Forelimb muscle (tissue), 1 donor: ENCODE data around the gene ZFAND5. TPM values are rescaled to one million over a fixed set of nuclear protein-coding genes. Genes with fewer than 3 reads are reported as not detected.

Experiments
- DNase-seq: peaks from one replicate; pipeline ENCODE4 v3.0.0-alpha.2; 2013; ENCODE audit warnings: low read depth
- polyA plus RNA-seq: library from polyadenylated mRNA; unstranded; fragments of 120-200 nt; gene quantifications from one replicate; pipeline ENCODE4 v1.2.1, GENCODE V29; 2013; ENCODE audit not compliant: insufficient read length

The ZFAND5 gene, protein sequence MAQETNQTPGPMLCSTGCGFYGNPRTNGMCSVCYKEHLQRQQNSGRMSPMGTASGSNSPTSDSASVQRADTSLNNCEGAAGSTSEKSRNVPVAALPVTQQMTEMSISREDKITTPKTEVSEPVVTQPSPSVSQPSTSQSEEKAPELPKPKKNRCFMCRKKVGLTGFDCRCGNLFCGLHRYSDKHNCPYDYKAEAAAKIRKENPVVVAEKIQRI
- 140 TPM for polyA plus RNA-seq

DNA sequence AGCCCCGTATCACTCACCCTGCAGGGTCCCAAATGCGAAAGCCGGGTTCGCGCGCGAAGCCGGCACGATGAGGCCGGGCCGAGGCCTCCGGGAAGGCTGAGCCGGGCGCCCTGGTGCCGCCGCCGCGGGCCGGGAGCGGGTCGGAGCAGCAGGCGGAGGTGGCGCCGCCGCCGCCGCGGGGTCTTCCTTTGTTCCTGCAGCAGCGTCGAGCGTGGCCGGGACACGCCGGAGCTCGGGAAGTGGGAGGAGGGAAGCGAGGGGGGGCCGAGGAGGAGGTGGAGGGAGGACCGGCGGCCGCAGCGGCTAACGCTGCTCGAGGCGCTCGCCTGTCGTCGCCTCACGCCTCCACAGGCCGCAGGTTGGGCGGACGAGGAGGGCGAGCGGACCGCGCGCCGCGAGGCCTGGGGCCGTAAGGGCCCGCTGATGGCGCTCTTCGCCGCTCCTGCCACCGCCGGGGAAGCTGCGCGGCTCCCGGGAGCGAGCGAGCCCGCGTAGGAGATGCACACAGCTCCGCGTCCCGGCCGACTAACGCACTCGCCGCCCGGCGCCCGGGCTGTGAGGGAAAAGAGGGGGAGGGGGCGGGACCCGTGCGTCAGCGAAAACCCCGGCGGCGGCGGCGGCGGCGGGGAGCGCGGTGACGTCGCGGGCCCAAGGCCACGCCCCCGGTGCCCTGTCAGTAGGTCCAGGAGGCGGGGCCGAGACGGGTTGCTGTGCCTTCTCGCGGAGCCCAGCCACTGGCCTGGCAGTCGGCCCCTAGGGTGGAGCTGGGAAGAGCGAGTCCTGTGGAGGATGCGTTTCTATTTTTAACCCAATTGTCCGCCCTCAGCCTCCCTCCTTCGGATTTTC is at the start of gene ZFAND5:
TSS of gene ZFAND5 (minus strand) at position 530 of the 846 bp plus-strand sequence. CDS start 4,430 bp downstream, outside the sequence.
- peak; percentile 86 for DNase-seq

DNA sequence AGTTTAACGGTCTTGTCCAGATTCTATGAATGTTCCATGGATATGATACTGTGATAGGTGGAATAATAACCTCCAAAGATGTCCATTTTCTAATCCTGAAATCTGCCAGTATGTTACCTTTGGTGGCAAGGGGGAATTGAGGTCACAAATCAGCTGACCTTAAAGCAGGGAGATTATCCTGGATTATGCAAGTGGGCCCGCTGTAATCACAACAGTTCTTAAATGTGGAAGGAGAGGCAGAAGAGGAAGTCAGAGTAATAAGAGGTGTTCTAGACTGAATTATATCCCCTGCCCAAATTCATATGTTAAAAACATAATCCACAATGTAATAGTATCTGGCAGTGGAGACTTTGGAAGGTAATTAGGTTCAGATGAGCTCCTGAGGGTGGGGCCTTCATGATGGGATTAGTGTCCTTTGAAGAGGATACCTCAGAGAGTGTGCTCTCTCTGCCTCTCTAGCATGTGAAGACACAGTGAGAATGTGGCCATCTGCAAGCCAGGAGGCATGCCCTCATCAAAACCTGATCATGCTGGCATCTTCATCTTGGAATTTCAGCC is 47.6 kb upstream of the ZFAND5 start:
- DNase-seq: no peak

DNA sequence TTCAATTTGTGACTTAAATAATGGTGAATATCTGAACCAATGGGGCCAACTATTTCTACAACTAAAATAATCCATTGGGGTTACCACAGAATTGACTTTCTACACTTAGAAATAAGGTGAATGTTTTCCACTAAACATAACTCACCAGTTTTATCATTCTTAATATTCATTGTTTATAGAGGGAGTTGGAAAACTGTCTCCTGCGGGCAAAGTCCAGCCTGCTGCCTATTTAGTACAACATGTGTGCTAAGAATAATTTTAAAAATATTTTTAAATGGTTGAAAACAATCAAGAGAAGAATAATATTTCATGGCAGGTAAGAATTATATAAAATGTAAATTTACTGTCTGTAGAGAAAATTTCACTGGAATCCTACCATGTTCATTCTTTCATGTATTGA is 45.2 kb upstream of the ZFAND5 start:
- no peak for DNase-seq

DNA sequence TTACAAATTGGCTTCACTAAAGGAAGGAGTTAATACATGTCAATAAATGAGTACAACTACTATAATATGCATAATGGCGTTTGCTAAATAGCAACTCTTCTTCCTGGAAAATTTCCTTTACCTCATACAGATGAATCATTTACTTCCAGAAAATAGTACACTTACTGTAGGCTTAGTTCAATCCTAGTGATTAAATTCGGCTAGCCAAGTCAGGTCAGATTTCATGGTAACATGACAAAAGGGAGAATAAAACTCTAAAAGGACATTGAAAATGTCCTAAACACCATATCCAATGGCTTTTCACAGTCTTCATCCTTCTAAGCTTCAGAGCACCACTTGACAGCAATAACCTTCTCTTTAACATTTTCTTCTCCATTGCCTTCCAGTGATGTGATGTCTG is 42.1 kb upstream of the ZFAND5 start:
- no peak for DNase-seq

DNA sequence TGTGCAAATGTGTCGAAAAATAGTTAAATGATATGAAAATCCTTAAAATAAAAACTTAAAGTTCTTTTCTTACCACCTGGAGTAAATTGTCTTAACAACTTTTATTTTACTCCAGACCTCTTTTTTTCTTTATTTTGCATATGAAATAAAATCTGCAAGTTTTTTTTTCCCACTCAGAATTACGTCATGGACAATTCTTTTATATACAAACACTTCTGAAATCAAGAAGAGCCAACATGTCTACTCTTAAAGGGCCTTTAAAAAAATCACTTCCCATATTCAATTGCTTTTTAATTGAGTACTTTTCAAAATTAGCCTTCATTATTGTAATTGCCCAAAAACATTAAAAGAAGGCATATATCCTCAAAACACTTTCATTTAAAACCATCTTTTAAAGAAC is 37.7 kb upstream of the ZFAND5 start:
- no peak for DNase-seq

DNA sequence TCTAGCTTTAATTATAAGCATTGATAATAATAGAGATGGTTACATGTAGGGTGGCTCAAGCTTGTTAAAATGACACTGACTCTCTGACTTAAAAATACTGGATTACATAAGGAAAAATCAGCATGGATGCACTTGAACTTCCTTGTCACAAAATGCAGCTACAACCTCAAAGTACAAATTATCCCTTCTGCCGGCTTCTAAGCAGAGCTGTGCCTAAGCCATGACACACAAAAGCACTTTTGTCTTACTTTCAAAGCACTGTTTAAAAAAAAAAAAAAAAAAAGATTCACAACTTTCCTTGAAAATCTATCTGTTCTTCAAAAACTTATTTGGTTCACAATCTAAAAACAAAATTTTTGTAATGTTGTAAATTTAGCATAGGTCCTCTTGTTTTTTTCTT is 36.4 kb upstream of the ZFAND5 start:
- DNase-seq: no peak

DNA sequence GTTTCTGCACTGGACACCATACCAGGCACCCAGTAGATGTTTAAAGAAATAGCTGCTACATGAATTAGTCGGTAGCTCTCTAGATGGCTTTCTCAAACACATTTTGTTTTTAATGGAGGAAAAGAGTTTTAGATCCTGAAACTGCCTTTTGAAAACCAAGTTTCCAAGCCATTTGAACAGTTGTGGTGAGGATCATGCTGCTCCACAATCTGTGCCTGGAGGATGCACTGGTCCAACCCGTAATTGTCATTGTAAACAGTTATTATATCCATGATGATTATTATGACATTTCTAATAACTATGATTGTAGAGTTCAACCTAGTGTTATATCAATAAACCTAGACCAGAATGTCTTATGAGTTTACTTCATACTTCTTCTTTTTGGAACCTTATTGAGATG is 35.9 kb upstream of the ZFAND5 start:
- DNase-seq: no peak

DNA sequence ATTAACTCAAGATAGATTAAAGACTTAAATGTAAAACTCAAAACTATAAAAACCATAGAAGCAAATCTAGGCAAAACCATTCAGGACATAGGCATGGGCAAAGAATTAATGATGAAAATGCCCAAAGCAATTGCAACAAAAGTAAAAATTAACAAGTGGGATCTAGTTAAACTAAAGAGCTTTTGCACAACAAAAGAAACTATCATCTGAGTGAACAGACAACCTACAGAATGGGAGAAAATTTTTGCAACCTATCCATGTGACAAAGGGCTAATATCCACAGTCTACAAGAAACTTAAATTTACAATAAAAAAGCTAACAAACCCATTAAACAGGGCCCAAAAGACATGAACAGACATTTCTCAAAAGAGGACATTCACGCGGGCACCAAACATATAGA is 34.4 kb upstream of the ZFAND5 start:
- DNase-seq: no peak

DNA sequence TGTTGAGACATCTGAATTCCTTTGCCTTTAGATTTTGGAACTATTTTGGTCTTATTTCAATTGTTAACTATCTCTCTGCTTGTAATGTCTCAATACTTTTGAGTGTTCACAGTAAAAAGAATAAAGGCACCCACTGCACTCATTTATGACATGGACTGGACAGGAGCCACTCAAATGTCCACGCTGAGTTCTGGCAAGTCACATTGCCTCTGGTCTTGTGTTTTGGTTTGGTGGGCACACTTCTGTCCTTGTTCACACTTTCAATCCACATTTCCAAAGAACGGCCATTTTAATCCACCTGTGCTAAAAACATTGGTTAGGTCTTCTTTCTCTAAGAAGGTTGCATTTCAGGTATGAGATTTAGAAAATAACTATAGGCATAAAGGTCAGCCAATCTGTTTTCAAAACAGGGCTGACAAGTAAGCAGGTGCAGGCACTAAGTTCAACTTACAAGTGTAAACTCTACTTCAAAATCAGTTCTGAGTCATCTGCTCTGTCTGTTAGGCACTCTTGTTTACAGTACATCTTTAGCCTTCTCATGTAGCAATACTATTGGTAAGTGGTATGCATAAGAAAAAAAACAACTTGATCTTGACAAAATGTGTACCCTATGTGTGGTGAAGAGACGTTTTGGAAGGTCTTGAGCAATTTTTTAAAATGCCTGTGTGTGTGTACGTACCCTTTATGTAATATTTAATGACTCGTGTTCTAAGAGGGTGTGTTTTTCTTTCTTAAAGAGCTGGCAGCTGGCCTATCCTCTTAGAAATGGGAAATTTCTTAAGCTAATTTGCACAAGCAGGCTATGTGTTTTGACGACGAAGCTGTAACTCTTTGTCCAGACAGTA is 31.5 kb upstream of the ZFAND5 start:
- no peak for DNase-seq

DNA sequence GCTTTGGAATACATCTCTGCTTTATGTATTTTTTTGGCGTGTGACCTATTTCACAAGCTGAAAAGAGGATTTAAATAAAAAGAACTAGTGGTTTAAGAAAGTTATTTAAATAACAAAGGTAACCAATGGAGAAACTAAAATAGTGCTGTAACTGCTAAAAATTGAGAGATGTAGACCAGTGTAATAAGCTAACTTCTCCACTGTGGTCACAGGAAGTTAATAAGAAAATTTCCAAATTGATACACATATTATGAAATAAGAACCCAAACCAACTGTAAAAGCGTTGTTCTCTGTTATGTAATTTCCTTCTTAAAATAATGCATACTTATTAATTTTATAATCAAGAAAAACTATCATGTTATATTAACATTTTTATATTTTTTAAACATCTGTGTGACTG is 29.1 kb upstream of the ZFAND5 start:
- DNase-seq: no peak

DNA sequence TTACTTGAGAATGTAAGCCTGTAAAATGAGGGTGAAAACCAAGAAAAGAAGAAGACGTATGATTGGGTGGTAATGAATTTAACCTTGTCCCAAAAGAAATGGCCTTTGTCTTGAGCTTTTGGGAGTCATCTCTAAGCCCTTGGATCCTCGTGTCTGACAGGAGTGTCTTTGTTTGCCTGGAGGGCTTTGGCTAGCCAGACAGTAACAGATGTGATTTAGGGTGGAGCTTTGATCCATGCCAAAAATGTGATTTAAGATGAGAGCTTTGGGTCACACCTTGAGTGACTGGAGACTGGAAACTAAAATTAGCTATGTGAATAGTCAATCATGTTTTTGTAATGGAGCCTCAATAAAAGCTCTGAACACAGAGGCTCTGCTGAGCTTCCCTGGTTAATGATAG is 25.9 kb upstream of the ZFAND5 start:
- DNase-seq: no peak

DNA sequence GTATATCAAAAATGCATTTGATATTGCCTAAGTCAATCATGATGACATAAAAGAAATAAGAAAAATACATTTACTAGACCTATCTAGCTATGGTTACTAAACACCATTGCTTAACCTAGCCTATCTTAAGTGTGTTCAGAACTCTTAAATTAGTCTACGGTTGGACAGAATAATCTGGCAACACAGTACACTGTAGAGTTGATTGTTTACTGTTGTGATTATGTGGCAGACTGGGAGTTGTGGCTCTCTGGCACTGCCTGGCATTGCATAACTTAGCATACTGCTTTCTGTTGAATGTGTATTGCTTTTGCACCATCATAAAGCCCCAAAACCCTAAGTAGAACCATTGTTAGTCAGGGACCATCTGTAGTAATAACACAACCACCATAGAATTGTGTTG is 21.2 kb upstream of the ZFAND5 start:
- no peak for DNase-seq

DNA sequence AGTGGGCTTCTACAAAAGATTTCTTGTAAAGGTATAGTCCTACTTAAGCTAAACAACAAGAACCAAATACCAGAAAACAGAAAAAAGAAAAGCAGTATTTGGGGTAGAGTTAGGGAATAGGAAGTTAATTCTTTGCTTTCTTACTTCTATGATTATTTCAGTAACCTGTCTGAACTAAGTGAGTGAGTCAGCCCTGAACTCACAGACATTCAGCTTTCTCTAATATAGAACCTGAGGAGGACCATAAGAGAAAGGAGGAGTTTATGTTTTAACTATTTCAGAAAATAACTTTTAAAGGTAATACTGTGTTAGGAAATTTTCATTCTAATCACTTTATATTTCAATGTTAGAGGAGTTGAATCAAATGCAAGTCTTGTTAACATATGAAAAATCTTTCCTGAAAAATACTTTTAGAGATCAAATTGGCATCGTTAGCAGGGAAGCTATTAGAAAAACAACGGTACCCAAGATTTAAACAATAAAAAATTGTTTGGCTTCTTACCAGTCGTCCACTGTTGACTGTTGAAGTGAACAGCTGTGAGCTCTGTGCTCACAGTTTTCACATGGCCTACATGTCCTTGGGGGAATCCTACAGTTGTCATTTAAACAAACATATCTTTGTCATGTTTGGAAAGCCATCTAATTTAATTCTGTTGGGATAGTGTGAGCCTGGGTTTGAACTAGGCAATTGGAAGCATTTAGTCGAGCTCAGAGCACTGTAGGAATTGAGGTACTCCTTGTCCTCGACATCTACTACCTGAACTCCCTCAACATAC is 19.9 kb upstream of the ZFAND5 start:
- peak; percentile 11 for DNase-seq

DNA sequence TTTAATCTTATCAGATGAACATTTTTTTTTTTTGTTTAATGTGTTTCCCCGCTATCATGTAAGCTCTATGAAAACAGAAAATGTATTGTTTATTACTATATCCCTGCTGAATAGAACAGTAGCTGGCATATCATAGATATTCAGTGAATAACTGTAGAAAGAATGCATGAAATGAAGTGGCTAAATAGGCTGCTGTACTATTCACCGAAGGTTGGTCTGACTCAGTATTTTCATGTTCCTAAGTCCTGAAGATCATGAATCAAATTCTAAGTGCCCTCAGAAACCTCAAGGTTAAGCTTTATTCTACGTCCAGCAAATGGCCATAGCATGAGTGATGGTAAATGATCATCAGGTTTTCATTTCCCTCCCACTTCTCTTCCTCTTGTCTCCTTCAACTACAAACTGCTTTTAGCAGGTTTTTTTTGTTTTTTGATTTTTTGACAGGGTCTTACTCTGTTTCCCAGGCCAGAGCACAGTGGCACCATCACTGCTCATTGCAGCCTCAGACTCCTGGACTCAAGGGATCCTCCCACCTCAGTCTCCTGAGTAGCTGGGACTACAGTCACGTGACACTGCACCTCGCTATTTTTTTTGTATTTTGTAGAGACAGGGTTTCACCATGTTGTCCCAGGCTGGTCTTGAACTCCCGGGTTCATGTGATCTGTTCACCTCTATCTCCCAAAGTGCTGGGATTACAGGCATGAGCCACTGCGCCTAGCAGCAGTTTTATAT is 19.1 kb upstream of the ZFAND5 start:
- no peak for DNase-seq

DNA sequence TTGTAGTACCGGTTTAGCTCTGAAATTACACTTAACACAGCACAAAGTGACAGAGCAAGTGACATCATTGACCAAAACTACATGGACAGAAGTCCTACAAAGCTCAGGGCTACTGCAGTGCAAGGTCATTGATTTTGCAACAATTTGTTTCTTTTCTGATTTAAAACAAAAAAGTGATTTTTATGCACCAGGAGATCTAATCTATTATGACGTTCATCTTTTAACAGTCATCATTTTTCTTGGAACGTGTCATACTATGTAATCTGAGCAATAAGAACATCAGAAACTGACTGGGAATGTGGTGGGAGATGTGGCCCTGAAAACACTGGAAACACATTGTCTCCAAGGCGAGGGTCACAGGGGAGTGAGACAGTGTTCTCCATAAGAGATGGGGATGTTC is 17.4 kb upstream of the ZFAND5 start:
- DNase-seq: no peak

DNA sequence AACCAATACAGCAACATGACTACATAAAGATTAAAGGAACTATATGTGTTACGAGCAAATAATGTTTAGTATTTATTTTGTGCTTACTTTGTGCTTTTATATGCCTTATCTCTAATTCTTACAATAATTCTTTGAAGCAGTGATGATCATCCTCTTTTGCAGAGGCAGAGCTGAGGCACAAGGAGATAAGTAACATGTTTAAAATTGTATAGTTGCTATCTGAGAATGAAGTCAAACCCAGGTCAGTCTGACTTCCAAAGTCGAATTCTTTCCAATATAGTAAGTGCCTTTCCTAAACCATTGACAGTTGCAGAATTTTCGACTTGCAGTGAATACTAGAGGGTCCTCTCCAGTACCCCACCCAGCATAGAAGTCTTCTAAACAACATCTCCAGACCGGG is 12.0 kb upstream of the ZFAND5 start:
- no peak for DNase-seq

DNA sequence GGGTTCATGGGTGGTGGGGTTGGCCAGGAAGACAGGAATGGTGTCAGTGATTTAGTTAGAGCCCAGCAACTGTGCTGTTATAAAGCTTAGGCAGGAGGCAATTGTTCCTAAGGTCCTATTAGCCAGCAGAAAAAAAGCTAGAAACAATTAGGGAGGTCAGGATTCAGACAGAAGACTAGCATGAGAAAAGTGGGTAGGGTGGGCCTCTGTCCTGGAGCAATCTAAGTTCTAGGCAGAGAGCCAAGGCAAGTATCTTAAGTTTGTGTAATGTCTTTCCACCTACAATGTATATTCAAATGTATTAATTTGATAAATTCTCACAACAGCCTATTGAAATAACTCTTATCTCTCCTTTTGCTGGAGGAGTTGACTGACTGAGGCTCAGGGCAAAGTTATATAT is 6.1 kb upstream of the ZFAND5 start:
- DNase-seq: no peak

DNA sequence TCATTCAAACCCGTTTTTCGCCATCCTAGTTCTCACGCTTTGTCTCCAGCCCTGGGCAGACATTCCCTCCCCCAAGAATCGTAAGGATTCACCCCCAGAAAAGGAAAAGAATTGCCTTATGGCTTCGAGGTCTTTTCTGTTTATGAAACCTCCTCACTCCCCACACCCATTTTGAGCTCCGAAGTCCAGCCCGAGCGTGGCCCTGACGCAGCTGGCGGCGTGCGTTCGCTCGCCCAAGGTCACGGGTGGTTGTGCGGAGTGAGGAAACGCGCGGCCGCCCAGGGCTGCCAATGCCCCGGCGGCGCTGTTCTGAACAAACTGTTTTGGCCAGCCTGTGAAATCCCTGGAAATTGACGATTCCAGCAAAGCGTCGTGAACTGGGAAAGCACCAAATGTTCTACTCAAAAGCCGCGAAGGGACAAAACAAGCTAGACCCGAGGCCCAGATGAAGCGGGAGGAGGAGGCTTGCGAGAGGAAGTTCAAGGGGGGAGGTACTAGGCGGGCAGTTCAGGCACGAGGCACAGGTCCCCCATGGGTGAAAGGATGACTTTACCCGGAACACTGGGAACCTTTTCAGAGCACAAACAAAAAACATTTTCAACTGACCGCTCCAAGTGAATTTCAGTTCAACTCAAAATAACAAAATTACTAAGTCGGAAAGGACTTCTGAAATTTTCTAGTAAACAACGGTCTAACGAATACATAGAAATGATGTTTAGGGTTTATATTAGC is 683 bp upstream of the ZFAND5 start:
- DNase-seq: peak; percentile 59

DNA sequence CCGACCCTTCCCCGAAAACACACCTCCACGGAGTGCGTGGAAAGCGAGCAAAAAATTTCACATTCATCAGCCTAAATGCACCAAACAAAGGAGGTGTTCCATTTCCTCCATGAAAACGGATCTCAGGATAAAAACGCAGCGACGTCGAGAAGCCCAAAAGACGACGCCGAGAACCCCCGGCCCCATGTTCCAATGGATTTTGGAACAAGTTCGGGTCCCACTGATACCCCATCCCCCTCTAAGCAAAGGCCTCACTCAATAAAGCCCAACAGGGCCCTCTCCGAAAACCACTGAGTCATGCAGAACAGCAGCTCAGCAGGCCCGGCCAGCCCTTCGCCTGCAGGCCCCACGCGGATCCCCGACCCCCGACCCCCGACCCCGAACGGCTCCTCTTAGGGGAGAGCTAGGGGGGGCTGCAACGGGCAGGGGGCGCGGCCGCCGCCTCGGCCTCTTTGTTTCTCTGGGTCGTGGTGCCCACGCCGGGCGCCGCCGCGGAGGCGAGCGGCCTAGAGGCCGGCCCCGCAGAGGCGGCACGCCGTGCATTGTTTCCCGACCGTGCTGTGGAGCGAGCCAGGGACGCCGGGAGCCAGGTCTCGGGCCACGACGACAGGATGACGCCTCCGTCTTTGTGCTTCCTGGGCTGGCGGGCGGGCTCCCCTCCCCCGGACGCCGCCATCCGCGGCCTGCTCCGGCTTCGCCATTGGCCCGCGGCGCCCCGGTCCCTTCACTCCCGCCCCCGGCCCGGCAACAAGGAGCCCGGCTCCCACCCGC is 915 bp downstream of the ZFAND5 start:
- DNase-seq: no peak
